HEK293 (cell line): Measurements from ENCODE around the gene SAE1.
A peak's percentile ranks its signal among the peaks of the same experiment; 100 is the strongest.

ENCODE experiments used
- CTCF ChIP-seq: fragments of 450-650 bp; formaldehyde crosslinking; IDR thresholded peaks from 2 replicates; pipeline ENCODE4 v1.5.1; 2016; ENCODE audit warnings: missing biosample characterization, missing genetic modification characterization
- GLI2 ChIP-seq: fragments of 450-650 bp; formaldehyde crosslinking; IDR thresholded peaks from 2 replicates; pipeline ENCODE4; 2017; ENCODE audit warnings: missing biosample characterization, missing genetic modification characterization, low read depth, borderline replicate concordance
- GLIS1 ChIP-seq: fragments of 450-650 bp; formaldehyde crosslinking; IDR thresholded peaks from 2 replicates; pipeline ENCODE4 v1.5.1; 2016; ENCODE audit warnings: missing biosample characterization, missing genetic modification characterization
- KLF8 ChIP-seq: fragments of 450-650 bp; formaldehyde crosslinking; IDR thresholded peaks from 2 replicates; pipeline ENCODE4 v1.5.1; 2016; ENCODE audit warnings: missing biosample characterization, missing genetic modification characterization
- KLF9 ChIP-seq: fragments of 450-650 bp; formaldehyde crosslinking; IDR thresholded peaks from 2 replicates; pipeline ENCODE4 v1.5.1; 2016; ENCODE audit warnings: missing biosample characterization, missing genetic modification characterization, low read depth
- PATZ1 ChIP-seq: fragments of 450-650 bp; formaldehyde crosslinking; IDR thresholded peaks from 2 replicates; pipeline ENCODE4 v1.5.1; 2016; ENCODE audit warnings: missing biosample characterization, missing genetic modification characterization
- PRDM10 ChIP-seq: fragments of 450-650 bp; formaldehyde crosslinking; IDR thresholded peaks from 2 replicates; pipeline ENCODE4 v1.5.1; 2016; ENCODE audit warnings: missing biosample characterization, missing genetic modification characterization
- PRDM6 ChIP-seq: fragments of 450-650 bp; formaldehyde crosslinking; IDR thresholded peaks from 2 replicates; pipeline ENCODE4 v1.5.1; 2017; ENCODE audit warnings: missing biosample characterization, missing genetic modification characterization
- ZBTB17 ChIP-seq: fragments of 450-650 bp; formaldehyde crosslinking; IDR thresholded peaks from 2 replicates; pipeline ENCODE4 v1.5.1; 2016; ENCODE audit warnings: missing biosample characterization, missing genetic modification characterization
- ZBTB26 ChIP-seq: fragments of 450-650 bp; formaldehyde crosslinking; optimal IDR thresholded peaks from 2 replicates; pipeline ENCODE3; 2016; ENCODE audit warnings: missing biosample characterization, mild to moderate bottlenecking, missing genetic modification characterization
- ZNF112 ChIP-seq: fragments of 450-650 bp; formaldehyde crosslinking; IDR thresholded peaks from 2 replicates; pipeline ENCODE4 v1.5.0; 2017; ENCODE audit warnings: missing biosample characterization, missing genetic modification characterization
- ZNF121 ChIP-seq: fragments of 450-650 bp; formaldehyde crosslinking; IDR thresholded peaks from 2 replicates; pipeline ENCODE4 v1.5.1; 2016; ENCODE audit warnings: missing biosample characterization, missing genetic modification characterization
- ZNF133 ChIP-seq: fragments of 450-650 bp; formaldehyde crosslinking; IDR thresholded peaks from 2 replicates; pipeline ENCODE4 v1.5.1; 2016; ENCODE audit warnings: missing biosample characterization, missing genetic modification characterization
- ZNF18 ChIP-seq: fragments of 450-650 bp; formaldehyde crosslinking; IDR thresholded peaks from 2 replicates; pipeline ENCODE4 v1.5.1; 2016; ENCODE audit warnings: missing biosample characterization, missing genetic modification characterization
- ZNF2 ChIP-seq: fragments of 450-650 bp; formaldehyde crosslinking; IDR thresholded peaks from 2 replicates; pipeline ENCODE4 v1.5.1; 2016; ENCODE audit warnings: missing biosample characterization, missing genetic modification characterization
- ZNF239 ChIP-seq: fragments of 450-650 bp; formaldehyde crosslinking; IDR thresholded peaks from 2 replicates; pipeline ENCODE4 v1.5.1; 2016; ENCODE audit warnings: missing biosample characterization, missing genetic modification characterization
- ZNF423 ChIP-seq: fragments of 450-650 bp; formaldehyde crosslinking; IDR thresholded peaks from 2 replicates; pipeline ENCODE4 v1.5.1; 2016; ENCODE audit warnings: missing biosample characterization, missing genetic modification characterization
- ZNF473 ChIP-seq: fragments of 450-650 bp; formaldehyde crosslinking; IDR thresholded peaks from 2 replicates; pipeline ENCODE4 v1.5.1; 2017; ENCODE audit warnings: missing biosample characterization, missing genetic modification characterization
- ZNF629 ChIP-seq: fragments of 450-650 bp; formaldehyde crosslinking; IDR thresholded peaks from 2 replicates; pipeline ENCODE4 v1.5.1; 2017; ENCODE audit warnings: missing biosample characterization, missing genetic modification characterization
- ZNF768 ChIP-seq: fragments of 450-650 bp; formaldehyde crosslinking; IDR thresholded peaks from 2 replicates; pipeline ENCODE4 v1.5.1; 2018; ENCODE audit warnings: missing biosample characterization, mild to moderate bottlenecking, missing genetic modification characterization
- ZNF776 ChIP-seq: fragments of 450-650 bp; formaldehyde crosslinking; IDR thresholded peaks from 2 replicates; pipeline ENCODE4 v1.5.0; 2017; ENCODE audit warnings: missing biosample characterization, missing genetic modification characterization, borderline replicate concordance
- ZNF777 ChIP-seq: fragments of 450-650 bp; formaldehyde crosslinking; IDR thresholded peaks from 2 replicates; pipeline ENCODE4 v1.5.1; 2017; ENCODE audit warnings: missing biosample characterization, missing genetic modification characterization, borderline replicate concordance
- ZNF837 ChIP-seq: fragments of 450-650 bp; formaldehyde crosslinking; IDR thresholded peaks from 2 replicates; pipeline ENCODE4 v1.5.1; 2016; ENCODE audit warnings: missing biosample characterization, missing genetic modification characterization
- ZSCAN4 ChIP-seq: fragments of 450-650 bp; formaldehyde crosslinking; IDR thresholded peaks from 2 replicates; pipeline ENCODE4 v1.5.1; 2017; ENCODE audit warnings: missing biosample characterization, missing genetic modification characterization
- ZXDB ChIP-seq: fragments of 450-650 bp; formaldehyde crosslinking; IDR thresholded peaks from 2 replicates; pipeline ENCODE4 v1.5.1; 2016; ENCODE audit warnings: missing biosample characterization, missing genetic modification characterization

SAE1 gene

GRCh38 chr19:47231215-47232054, 100.8 kb downstream of the SAE1 start (continued):
- peak; percentile 65 for TF ChIP-seq PRDM10 (tag by site-specific recombination)
- peak; percentile 82; the same call in 1 of the 2 replicates for TF ChIP-seq ZNF18 (tag by site-specific recombination)
- TF ChIP-seq ZNF2 (tag by site-specific recombination) = peak; percentile 53
- TF ChIP-seq ZNF239 (tag by site-specific recombination) = peak; percentile 66; the same call in 1 of the 2 replicates
- TF ChIP-seq ZNF776 (tag by site-specific recombination) = no peak
- no peak for TF ChIP-seq GLI2 (tag by site-specific recombination)
- TF ChIP-seq ZNF423 (tag by site-specific recombination) = no peak
- TF ChIP-seq GLIS1 (tag by site-specific recombination) = peak; percentile 91
- no peak for TF ChIP-seq ZNF133 (tag by site-specific recombination)
- no peak for TF ChIP-seq PRDM6 (tag by site-specific recombination)
- TF ChIP-seq ZXDB (tag by site-specific recombination) = peak; percentile 96
- TF ChIP-seq ZBTB26 (tag by site-specific recombination) = peak; percentile 66
- 0 out of 2 replicates have a peak, but pooled peaks have one; percentile 11 for TF ChIP-seq ZNF837 (tag by site-specific recombination)
- TF ChIP-seq ZNF629 = peak; percentile 41; the same call in 1 of the 2 replicates
- no peak for TF ChIP-seq ZNF768 (tag by site-specific recombination)
- TF ChIP-seq ZNF777 (tag by site-specific recombination) = peak; percentile 70; the same call in 1 of the 2 replicates
- TF ChIP-seq ZBTB17 (tag by site-specific recombination) = peak; percentile 83
- TF ChIP-seq ZNF473 (tag by site-specific recombination) = no peak
- peak; percentile 97 for TF ChIP-seq PATZ1 (tag by site-specific recombination)
- peak; percentile 45; the same call in 1 of the 2 replicates for TF ChIP-seq ZNF121 (tag by site-specific recombination)
- peak; percentile 71; the same call in 1 of the 2 replicates for TF ChIP-seq KLF8 (tag by site-specific recombination)
- 0 out of 2 replicates have a peak, but pooled peaks have one; percentile 30 for TF ChIP-seq CTCF (tag by site-specific recombination)
- peak; percentile 90 for TF ChIP-seq KLF9 (tag by site-specific recombination)
- no peak for TF ChIP-seq ZNF112 (tag by site-specific recombination)
- peak; percentile 93 for TF ChIP-seq ZSCAN4
